22Rv1 (cell line): ENCODE measurements around the gene LAMB1.

Source experiments
- CTCF ChIP-seq: fragments of 450-650 bp; IDR thresholded peaks from 2 replicates; pipeline ENCODE4 v1.5.1; 2017; ENCODE audit warnings: mild to moderate bottlenecking
- ZFX ChIP-seq: fragments of 450-650 bp; IDR thresholded peaks from 2 replicates; pipeline ENCODE4 v1.6.1; 2017; ENCODE audit warnings: antibody characterized with exemption, borderline replicate concordance

GRCh38 chr7:108000875-108001763, 1.8 kb downstream of the LAMB1 start:
- TF ChIP-seq CTCF (no peak), ZFX (no peak)
